Panc1 (cell line): ENCODE results near the gene SKAP1. TPM values are rescaled to one million over a fixed set of nuclear protein-coding genes. Genes with fewer than 3 reads are reported as not detected.

ENCODE experiments used
- ATAC-seq: fragments of 200-7000 bp; cut with Tn5 transposase; 2 replicates; pipeline ENCODE4 v1.9.1; 2020; ENCODE audit warnings: mild to moderate bottlenecking, moderate library complexity
- BruUV-seq: library from RNA; stranded (reverse); fragments of 400-500 nt; replicated peaks from 2 replicates; lab custom pipeline; 2021; lab: Mats Ljungman, UMichigan
- CTCF ChIA-PET: fragments of 300-600 bp; sonication (Branson Sonifier 250); formaldehyde crosslinking; loops from one replicate; lab custom pipeline; 2022; ENCODE audit warnings: antibody characterized with exemption; lab: Charles Lee
- POLR2A ChIA-PET: fragments of 300-600 bp; sonication (Branson Sonifier 250); formaldehyde crosslinking; loops from one replicate; lab custom pipeline; 2022; ENCODE audit warnings: antibody characterized with exemption; lab: Charles Lee
- DNase-seq: peaks from one replicate; pipeline ENCODE4 v3.0.0-alpha.2; 2010; ENCODE audit warnings: low read depth, low spot score
- H3K27ac ChIP-seq: 2 replicates; pipeline ENCODE4 v1.5.1; 2011; ENCODE audit warnings: mild to moderate bottlenecking, low read length, inconsistent platforms
- H3K27me3 ChIP-seq: fragments of 200-500 bp; sonication (Bioruptor generic); 2 replicates; pipeline ENCODE4 v1.6.0; 2014; ENCODE audit warnings: low read length, inconsistent platforms; ENCODE audit not compliant: control insufficient read depth, insufficient read depth
- H3K36me3 ChIP-seq: fragments of 200-500 bp; sonication (Bioruptor generic); 2 replicates; pipeline ENCODE4 v1.5.1; 2014; ENCODE audit warnings: inconsistent platforms, mild to moderate bottlenecking, low read length, moderate library complexity; ENCODE audit not compliant: control insufficient read depth, insufficient read depth
- H3K4me1 ChIP-seq: 2 replicates; pipeline ENCODE4 v1.5.1; 2011; ENCODE audit warnings: inconsistent platforms, mild to moderate bottlenecking, low read length, moderate library complexity; ENCODE audit not compliant: control insufficient read depth, insufficient read depth
- H3K4me3 ChIP-seq, 2 experiments: 2 replicates each; pipeline ENCODE4 v1.5.1; 2011 to 2012; ENCODE audit warnings: low read depth in 2 of 2, low read length in 2 of 2, mild to moderate bottlenecking in 2 of 2, inconsistent platforms in 1 of 2, moderate library complexity in 1 of 2
- H3K9me3 ChIP-seq: fragments of 200-500 bp; sonication (Bioruptor generic); 2 replicates; pipeline ENCODE4 v1.5.1; 2014; ENCODE audit warnings: low read depth, mild to moderate bottlenecking, inconsistent platforms, low read length, moderate library complexity; ENCODE audit not compliant: control insufficient read depth, insufficient read depth
- POLR2AphosphoS5 ChIP-seq: IDR thresholded peaks from 2 replicates; pipeline ENCODE4 v1.6.1; 2012; ENCODE audit warnings: mild to moderate bottlenecking, low read depth, low read length, moderate library complexity
- REST ChIP-seq, 2 experiments: IDR thresholded peaks; 2 replicates each; pipeline ENCODE4 v1.6.1; 2011 to 2012; ENCODE audit warnings: low read depth in 2 of 2, control low read depth in 1 of 2, low read length in 1 of 2, mild to moderate bottlenecking in 1 of 2, moderate library complexity in 1 of 2; ENCODE audit not compliant: insufficient read depth in 1 of 2
- SIN3A ChIP-seq: IDR thresholded peaks from 2 replicates; pipeline ENCODE4 v1.6.1; 2012; ENCODE audit warnings: low read depth, mild to moderate bottlenecking, low read length, moderate library complexity, borderline replicate concordance; ENCODE audit not compliant: insufficient read depth
- TCF7L2 ChIP-seq: IDR thresholded peaks from 2 replicates; pipeline ENCODE4 v1.6.1; 2011; ENCODE audit warnings: mild to moderate bottlenecking, low read depth, low read length, inconsistent platforms
- in situ Hi-C: cut with HindIII; loops from 2 replicates; pipeline ENCODE4 v1.10.0; 2016; ENCODE audit warnings: low sequenced_read_pairs, low pct_unique_long_range_greater_than_20kb
- intact Hi-C: fragments of 100-400 bp; cut with micrococcal nuclease; formaldehyde crosslinking; loops from one replicate; pipeline ENCODE4 v1.10.0; 2022; ENCODE audit not compliant: unreplicated experiment
- total RNA-seq: library from RNA; stranded (reverse); gene quantifications from one replicate; pipeline ENCODE4 v1.2.1, GENCODE V29; 2021; ENCODE audit not compliant: unreplicated experiment
- TF ChIP-seq, protein P1 (sequence below): fragments of 450-650 bp; IDR thresholded peaks from 2 replicates; pipeline ENCODE4 v1.5.1; 2017; ENCODE audit warnings: mild to moderate bottlenecking

SKAP1 gene
- total RNA-seq, 1 experiment from 2014 or later: 0.90 TPM

GRCh38 chr17:48443712-48444111 is 13.7 kb upstream of the SKAP1 start:
- no peak for TF ChIP-seq SIN3A
- no peak for TF ChIP-seq POLR2AphosphoS5
- TF ChIP-seq, protein P1, sequence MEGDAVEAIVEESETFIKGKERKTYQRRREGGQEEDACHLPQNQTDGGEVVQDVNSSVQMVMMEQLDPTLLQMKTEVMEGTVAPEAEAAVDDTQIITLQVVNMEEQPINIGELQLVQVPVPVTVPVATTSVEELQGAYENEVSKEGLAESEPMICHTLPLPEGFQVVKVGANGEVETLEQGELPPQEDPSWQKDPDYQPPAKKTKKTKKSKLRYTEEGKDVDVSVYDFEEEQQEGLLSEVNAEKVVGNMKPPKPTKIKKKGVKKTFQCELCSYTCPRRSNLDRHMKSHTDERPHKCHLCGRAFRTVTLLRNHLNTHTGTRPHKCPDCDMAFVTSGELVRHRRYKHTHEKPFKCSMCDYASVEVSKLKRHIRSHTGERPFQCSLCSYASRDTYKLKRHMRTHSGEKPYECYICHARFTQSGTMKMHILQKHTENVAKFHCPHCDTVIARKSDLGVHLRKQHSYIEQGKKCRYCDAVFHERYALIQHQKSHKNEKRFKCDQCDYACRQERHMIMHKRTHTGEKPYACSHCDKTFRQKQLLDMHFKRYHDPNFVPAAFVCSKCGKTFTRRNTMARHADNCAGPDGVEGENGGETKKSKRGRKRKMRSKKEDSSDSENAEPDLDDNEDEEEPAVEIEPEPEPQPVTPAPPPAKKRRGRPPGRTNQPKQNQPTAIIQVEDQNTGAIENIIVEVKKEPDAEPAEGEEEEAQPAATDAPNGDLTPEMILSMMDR: no peak
- no peak for TF ChIP-seq TCF7L2
- TF ChIP-seq REST (IDR thresholded peaks at IDR 0.05; ENCODE audit: insufficient read depth in 1 of 2, low read depth in 2 of 2, low read length in 1 of 2): no peak
- H3K27ac ChIP-seq: no peak overlapping the region
- H3K27me3 ChIP-seq: no peaks in the 10 kb centered on the region
- intact Hi-C loops: no loop called here
- POLR2A ChIA-PET: no interaction called here
- H3K4me1 ChIP-seq: no peaks in the 10 kb centered on the region
- in situ Hi-C loops: no loop called here
- no TSS peak for BruUV-seq
- ATAC-seq: no peak
- no peaks in the 10 kb centered on the region for H3K36me3 ChIP-seq
- no peak overlapping the region for H3K4me3 ChIP-seq
- DNase-seq: no peak
- no peaks in the 10 kb centered on the region for H3K9me3 ChIP-seq
- CTCF ChIA-PET: no interaction called here

DNA sequence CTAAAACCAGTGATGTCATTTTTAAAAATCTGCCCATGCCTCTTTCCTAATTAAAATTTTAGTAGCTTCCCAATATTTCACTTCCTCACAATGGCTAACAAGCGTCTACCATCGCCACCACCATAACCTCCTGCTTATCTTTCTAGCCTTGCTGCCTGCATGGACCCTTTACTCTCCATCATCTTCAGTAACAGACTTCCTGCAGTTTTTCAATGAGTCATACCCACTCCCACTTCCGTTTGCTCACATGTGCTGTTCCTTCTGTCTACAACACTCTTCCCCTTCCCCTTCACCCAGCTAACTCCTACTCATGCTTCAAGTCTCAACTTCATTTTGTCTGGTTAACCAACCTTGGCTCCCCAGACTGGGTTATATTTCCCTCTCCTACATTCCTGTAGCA is 12.8 kb upstream of the SKAP1 start:
- DNase-seq (no peak), ATAC-seq (no peak)
- TF ChIP-seq TCF7L2: no peak
- no peak for TF ChIP-seq SIN3A
- H3K36me3 ChIP-seq: no peaks in the 10 kb centered on the region
- H3K27ac ChIP-seq: no peak overlapping the region
- H3K4me3 ChIP-seq: no peak overlapping the region
- ChIA-PET POLR2A (no interaction called here), CTCF (no interaction called here)
- in situ Hi-C loops: no loop called here
- H3K9me3 ChIP-seq: no peaks in the 10 kb centered on the region
- intact Hi-C loops: no loop called here
- BruUV-seq: no TSS peak
- no peaks in the 10 kb centered on the region for H3K4me1 ChIP-seq
- H3K27me3 ChIP-seq: no peaks in the 10 kb centered on the region

- Histone ChIP-seq H3K9me3 (no peaks in the 10 kb centered on the region), H3K4me3 (no peak overlapping the region), H3K27me3 (no peaks in the 10 kb centered on the region), H3K36me3 (no peaks in the 10 kb centered on the region), H3K4me1 (no peaks in the 10 kb centered on the region), H3K27ac (no peak overlapping the region)
- DNase-seq: no peak
- BruUV-seq: no TSS peak
- intact Hi-C loops: no loop called here
- ChIA-PET POLR2A (no interaction called here), CTCF (no interaction called here)
- in situ Hi-C loops: no loop called here
- ATAC-seq: no peak
- TF ChIP-seq SIN3A (no peak), REST (IDR thresholded peaks at IDR 0.05; ENCODE audit: insufficient read depth in 1 of 2, low read depth in 2 of 2, low read length in 1 of 2) (no peak), POLR2AphosphoS5 (no peak), TCF7L2 (no peak)
- TF ChIP-seq, protein P1: no peak
These were observed 11.8 kb upstream of the SKAP1 start for GRCh38 chr17:48441862-48442261.
